ENCODE measurements around the gene FRY.
A peak's percentile ranks its signal among the peaks of the same experiment; 100 is the strongest.

The FRY gene

GRCh38 chr13:32314271-32315237, 283.0 kb downstream of the FRY start:
- Histone ChIP-seq H3K4me3 (peak overlapping the region; percentile 68 to 94 (median 76)), H3K27ac (peak overlapping the region; percentile 85 to 99 (median 98))

- Histone ChIP-seq H3K4me3 (peak within 1 kb of the TSS; percentile 68 to 94 (median 76)), H3K27ac (peak within 1 kb of the TSS; percentile 85 to 99 (median 98))
Measured at GRCh38 chr13:32315238-32316027, 283.9 kb downstream of the FRY start, which contains the start of the genes BRCA2 and ZAR1L. TSS of gene BRCA2 (plus strand) at chr13:32315508. CDS start at chr13:32316461, 953 bp downstream. TSS of gene ZAR1L (minus strand) at chr13:32315363. CDS start at chr13:32311925, 3,438 bp downstream.

- H3K27ac ChIP-seq, result peak overlapping the region; percentile 58 to 99 (median 98)
- H3K4me3 ChIP-seq, result peak overlapping the region; percentile 68 to 94 (median 76)
Measured at GRCh38 chr13:32316028-32316339, 284.4 kb downstream of the FRY start.

GRCh38 chr13:32316501-32316900, 284.9 kb downstream of the FRY start:
- Histone ChIP-seq H3K4me3 (peak overlapping the region in 4 of 7 experiments; percentile 68 to 76 (median 72)), H3K27ac (peak overlapping the region in 14 of 21 experiments; percentile 81 to 99 (median 98))

GRCh38 chr13:32317716-32318465, 286.3 kb downstream of the FRY start:
- peak overlapping the region in 1 of 21 experiments; percentile 17 for H3K27ac ChIP-seq
- no peak overlapping the region for H3K4me3 ChIP-seq

GRCh38 chr13:32320528-32320927, 289.0 kb downstream of the FRY start:
- no peak overlapping the region for H3K4me3 ChIP-seq

GRCh38 chr13:32323912-32324311, 292.3 kb downstream of the FRY start:
- Histone ChIP-seq H3K27ac (peak overlapping the region in 1 of 21 experiments; percentile 22), H3K4me3 (no peak overlapping the region)

More at GRCh38 chr13:32320528-32320927, 289.0 kb downstream of the FRY start:
- H3K27ac ChIP-seq, result no peak overlapping the region

GRCh38 chr13:32330441-32330840, 298.9 kb downstream of the FRY start:
- Histone ChIP-seq H3K27ac (no peak overlapping the region), H3K4me3 (no peak overlapping the region)

GRCh38 chr13:32334671-32335070, 303.1 kb downstream of the FRY start:
- no peak overlapping the region for H3K27ac ChIP-seq
- H3K4me3 ChIP-seq, result no peak overlapping the region

GRCh38 chr13:32340914-32341313, 309.3 kb downstream of the FRY start:
- Histone ChIP-seq H3K4me3 (no peak overlapping the region), H3K27ac (no peak overlapping the region)

- H3K4me3 ChIP-seq, result no peak overlapping the region
Measured at GRCh38 chr13:32347651-32348050, 316.1 kb downstream of the FRY start.

More at GRCh38 chr13:32347651-32348050, 316.1 kb downstream of the FRY start:
- H3K27ac ChIP-seq, result no peak overlapping the region

Data from skin epidermis (tissue), 12 donors.